Measurements from ENCODE around the gene OR11L1. TPM values are rescaled to one million over a fixed set of nuclear protein-coding genes. Genes with fewer than 3 reads are reported as not detected.

OR11L1 gene
- polyA plus RNA-seq, 1 experiment: not detected

DNA sequence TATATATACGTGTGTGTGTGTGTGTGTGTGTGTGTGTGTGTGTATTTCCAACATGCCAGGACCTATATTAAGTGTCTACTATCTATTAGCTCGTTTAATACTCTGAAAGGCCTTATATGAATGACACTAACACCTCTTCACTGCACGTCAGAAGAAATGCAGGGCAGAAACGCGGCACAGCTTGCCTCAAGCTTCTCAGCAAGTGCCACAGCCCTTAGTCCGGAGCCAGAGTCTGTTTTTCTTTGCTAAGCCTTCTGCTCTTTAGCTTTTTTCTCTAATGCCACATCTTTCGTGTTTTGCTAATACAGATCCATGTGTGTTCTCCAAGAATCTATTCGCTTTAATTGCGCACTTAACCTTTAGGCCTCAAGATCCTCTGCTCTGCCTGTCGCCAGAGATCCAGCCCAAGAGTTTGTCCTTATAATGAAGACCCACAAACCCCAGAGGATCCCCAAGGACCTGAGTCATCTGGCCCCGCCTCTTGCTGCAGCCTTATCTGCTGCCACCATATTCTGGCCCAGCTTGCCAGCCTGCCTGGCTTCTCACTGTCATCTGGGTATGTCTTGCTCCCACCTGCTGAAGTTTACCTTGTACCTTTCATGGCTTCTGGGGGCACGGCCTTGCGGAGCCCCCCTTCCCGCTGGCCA is 13.3 kb upstream of the OR11L1 start:
- H3K4me3 ChIP-seq (ENCODE audit: low read depth, low read length): no peak overlapping the region
- CTCF ChIA-PET: no interaction called here
- POLR2A ChIA-PET: no interaction called here
- H3K27ac ChIP-seq (ENCODE audit: low read depth, low read length): no peak overlapping the region
- TF ChIP-seq, protein P1, sequence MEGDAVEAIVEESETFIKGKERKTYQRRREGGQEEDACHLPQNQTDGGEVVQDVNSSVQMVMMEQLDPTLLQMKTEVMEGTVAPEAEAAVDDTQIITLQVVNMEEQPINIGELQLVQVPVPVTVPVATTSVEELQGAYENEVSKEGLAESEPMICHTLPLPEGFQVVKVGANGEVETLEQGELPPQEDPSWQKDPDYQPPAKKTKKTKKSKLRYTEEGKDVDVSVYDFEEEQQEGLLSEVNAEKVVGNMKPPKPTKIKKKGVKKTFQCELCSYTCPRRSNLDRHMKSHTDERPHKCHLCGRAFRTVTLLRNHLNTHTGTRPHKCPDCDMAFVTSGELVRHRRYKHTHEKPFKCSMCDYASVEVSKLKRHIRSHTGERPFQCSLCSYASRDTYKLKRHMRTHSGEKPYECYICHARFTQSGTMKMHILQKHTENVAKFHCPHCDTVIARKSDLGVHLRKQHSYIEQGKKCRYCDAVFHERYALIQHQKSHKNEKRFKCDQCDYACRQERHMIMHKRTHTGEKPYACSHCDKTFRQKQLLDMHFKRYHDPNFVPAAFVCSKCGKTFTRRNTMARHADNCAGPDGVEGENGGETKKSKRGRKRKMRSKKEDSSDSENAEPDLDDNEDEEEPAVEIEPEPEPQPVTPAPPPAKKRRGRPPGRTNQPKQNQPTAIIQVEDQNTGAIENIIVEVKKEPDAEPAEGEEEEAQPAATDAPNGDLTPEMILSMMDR (IDR thresholded peaks at IDR 0.05; ENCODE audit: low read depth, low read length): no peak
- no peak for DNase-seq (ENCODE audit: low read depth, low spot score)
- no peaks in the 10 kb centered on the region for H3K27me3 ChIP-seq (ENCODE audit: control insufficient read depth, insufficient read depth, low read length)
- H3K9me3 ChIP-seq (ENCODE audit: control insufficient read depth, insufficient read depth, low read length): peaks cover 46% of the 10 kb centered on the region

DNA sequence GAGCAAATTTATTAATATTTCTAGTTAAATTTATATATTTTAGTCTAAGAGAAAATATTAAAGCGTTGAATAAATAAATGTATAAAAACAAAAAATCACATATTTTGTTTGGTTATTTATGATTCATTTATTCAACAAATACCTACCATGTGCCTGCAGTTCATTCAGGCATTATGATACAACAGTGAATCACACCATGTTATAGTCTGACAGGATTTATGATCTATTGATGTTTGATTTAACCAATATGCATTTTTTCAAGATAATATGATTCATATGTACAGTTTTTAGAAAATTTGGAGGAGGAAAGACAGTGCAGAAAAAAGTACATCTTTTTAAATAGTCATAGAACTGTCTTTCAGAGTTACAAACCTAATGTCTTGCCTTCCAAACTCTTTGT is 7.9 kb upstream of the OR11L1 start:
- Histone ChIP-seq H3K27ac (ENCODE audit: low read depth, low read length) (no peak overlapping the region), H3K27me3 (ENCODE audit: control insufficient read depth, insufficient read depth, low read length) (no peaks in the 10 kb centered on the region), H3K4me3 (ENCODE audit: low read depth, low read length) (no peak overlapping the region), H3K9me3 (ENCODE audit: control insufficient read depth, insufficient read depth, low read length) (peaks cover 35% of the 10 kb centered on the region)
- CTCF ChIA-PET: no interaction called here
- POLR2A ChIA-PET: no interaction called here
- TF ChIP-seq, protein P1 (IDR thresholded peaks at IDR 0.05; ENCODE audit: low read depth, low read length): no peak
- no peak for DNase-seq (ENCODE audit: low read depth, low spot score)

DNA sequence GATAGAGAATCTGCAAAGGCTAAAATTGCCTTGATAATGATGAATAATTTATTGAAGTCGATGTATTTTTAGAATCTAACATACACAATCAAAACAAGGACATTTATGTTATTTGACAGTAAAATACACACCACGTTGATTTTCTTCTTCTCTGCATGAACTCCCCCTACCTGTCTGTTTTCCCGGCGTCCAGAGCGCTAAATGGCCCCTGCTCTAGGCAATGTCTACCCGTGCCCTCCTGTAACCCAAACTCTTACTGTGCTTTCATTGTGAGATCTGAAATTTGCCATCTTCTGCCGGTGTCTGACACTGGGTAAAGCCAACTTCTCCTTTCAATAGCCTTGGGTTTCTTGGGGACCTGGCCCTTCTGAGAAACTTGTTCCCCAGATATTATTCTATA is 6.7 kb upstream of the OR11L1 start:
- no peak overlapping the region for H3K4me3 ChIP-seq (ENCODE audit: low read depth, low read length)
- H3K9me3 ChIP-seq (ENCODE audit: control insufficient read depth, insufficient read depth, low read length): peaks cover 39% of the 10 kb centered on the region
- CTCF ChIA-PET: no interaction called here
- H3K27me3 ChIP-seq (ENCODE audit: control insufficient read depth, insufficient read depth, low read length): no peaks in the 10 kb centered on the region
- POLR2A ChIA-PET: no interaction called here
- DNase-seq (ENCODE audit: low read depth, low spot score): no peak
- TF ChIP-seq, protein P1 (IDR thresholded peaks at IDR 0.05; ENCODE audit: low read depth, low read length): no peak
- no peak overlapping the region for H3K27ac ChIP-seq (ENCODE audit: low read depth, low read length)

DNA sequence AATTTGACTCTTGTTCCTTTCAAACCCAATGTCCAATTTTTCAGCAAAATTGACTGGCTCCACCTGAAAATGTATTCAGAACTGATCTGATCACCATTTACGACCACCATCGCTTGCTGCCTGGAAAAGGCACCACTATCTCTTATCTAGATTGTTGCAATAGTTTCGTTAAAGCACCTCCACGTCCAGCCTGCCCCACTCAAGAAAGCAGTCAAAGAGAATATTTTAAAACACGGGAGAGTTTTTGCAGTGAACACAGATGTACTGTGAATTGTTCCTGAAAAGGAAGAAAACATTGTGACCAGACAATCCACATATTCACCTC is 4.0 kb upstream of the OR11L1 start:
- Histone ChIP-seq H3K9me3 (ENCODE audit: control insufficient read depth, insufficient read depth, low read length) (peaks cover 45% of the 10 kb centered on the region), H3K4me3 (ENCODE audit: low read depth, low read length) (no peak overlapping the region), H3K27me3 (ENCODE audit: control insufficient read depth, insufficient read depth, low read length) (no peaks in the 10 kb centered on the region), H3K27ac (ENCODE audit: low read depth, low read length) (no peak overlapping the region)
- POLR2A ChIA-PET: no interaction called here
- no peak for DNase-seq (ENCODE audit: low read depth, low spot score)
- TF ChIP-seq, protein P1 (IDR thresholded peaks at IDR 0.05; ENCODE audit: low read depth, low read length): no peak
- CTCF ChIA-PET: no interaction called here

DNA sequence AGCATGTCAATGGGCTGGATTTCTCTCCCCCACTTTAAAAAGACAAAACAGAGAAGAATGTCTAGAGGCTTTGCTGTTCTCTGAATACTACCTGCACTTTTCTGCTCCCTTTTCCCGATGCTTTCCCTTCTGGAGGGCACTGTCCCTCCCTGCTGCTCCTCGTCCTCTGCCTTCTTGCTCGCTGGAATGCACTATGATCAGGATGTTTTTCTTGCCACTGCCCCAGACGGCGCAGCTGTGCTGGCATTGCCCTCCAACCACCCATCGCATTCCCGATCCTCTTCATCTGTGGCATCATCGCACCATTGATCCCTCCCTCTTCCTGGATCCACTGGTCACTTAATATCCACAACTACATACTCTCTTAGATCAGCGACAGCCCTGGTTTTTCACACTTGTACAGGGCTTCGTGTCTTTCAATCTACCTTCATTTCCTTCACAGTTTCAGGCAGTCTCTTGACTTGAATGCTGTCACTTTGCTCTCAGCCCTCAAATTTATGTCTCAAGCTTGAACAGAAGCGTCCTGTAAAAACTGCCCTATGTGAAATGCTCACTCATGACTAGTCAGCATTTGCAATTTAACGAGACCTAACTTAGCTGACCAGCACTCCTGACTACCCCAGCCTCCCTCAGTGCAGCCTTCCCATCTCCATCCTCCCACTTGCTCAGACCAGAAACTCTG is 3.5 kb upstream of the OR11L1 start:
- ChIA-PET CTCF (no interaction called here), POLR2A (no interaction called here)
- Histone ChIP-seq H3K27ac (ENCODE audit: low read depth, low read length) (no peak overlapping the region), H3K27me3 (ENCODE audit: control insufficient read depth, insufficient read depth, low read length) (no peaks in the 10 kb centered on the region), H3K4me3 (ENCODE audit: low read depth, low read length) (no peak overlapping the region), H3K9me3 (ENCODE audit: control insufficient read depth, insufficient read depth, low read length) (peaks cover 41% of the 10 kb centered on the region)
- DNase-seq (ENCODE audit: low read depth, low spot score): no peak
- TF ChIP-seq, protein P1 (IDR thresholded peaks at IDR 0.05; ENCODE audit: low read depth, low read length): no peak
